Measurements from ENCODE around the gene KSR1.
"Not testable (repeated sequence)": the region's sequence is repeated elsewhere in the genome, so short reads cannot be mapped to it uniquely, and the experiment has no call there.

Gene KSR1

GRCh38 chr17:27455236-27455913, 873 bp upstream of the KSR1 start:
- no peak for DNase-seq

GRCh38 chr17:27456681-27457359, 572 bp downstream of the KSR1 start:
- DNase-seq: no peak

GRCh38 chr17:27457360-27457715, 1.1 kb downstream of the KSR1 start:
- no peak for DNase-seq

- peak; percentile 69 for DNase-seq
These were observed 1.7 kb downstream of the KSR1 start for GRCh38 chr17:27457731-27458523.

- DNase-seq: no peak
These were observed 2.3 kb downstream of the KSR1 start for GRCh38 chr17:27458524-27458908.

- DNase-seq: no peak
These were observed 3.2 kb downstream of the KSR1 start for GRCh38 chr17:27459433-27459832.

GRCh38 chr17:27460196-27460725, 4.0 kb downstream of the KSR1 start:
- no peak for DNase-seq

- DNase-seq: no peak
These were observed 5.1 kb downstream of the KSR1 start for GRCh38 chr17:27461192-27461859.

- no peak for DNase-seq
These were observed 5.9 kb downstream of the KSR1 start for GRCh38 chr17:27462149-27462548.

- no peak for DNase-seq
These were observed 6.5 kb downstream of the KSR1 start for GRCh38 chr17:27462714-27463113.

- DNase-seq: no peak
These were observed 7.0 kb downstream of the KSR1 start for GRCh38 chr17:27463235-27463677.

- DNase-seq: not testable (repeated sequence)
These were observed 7.8 kb downstream of the KSR1 start for GRCh38 chr17:27464019-27464418.

GRCh38 chr17:27464431-27464830, 8.2 kb downstream of the KSR1 start:
- DNase-seq: no peak

- DNase-seq: not testable (repeated sequence)
These were observed 9.6 kb downstream of the KSR1 start for GRCh38 chr17:27465875-27466274.

GRCh38 chr17:27466376-27466742, 10.1 kb downstream of the KSR1 start:
- DNase-seq: no peak

- no peak for DNase-seq
These were observed 10.6 kb downstream of the KSR1 start for GRCh38 chr17:27466743-27467375.

- no peak for DNase-seq
These were observed 13.0 kb downstream of the KSR1 start for GRCh38 chr17:27469256-27469655.

GRCh38 chr17:27471321-27472269, 15.3 kb downstream of the KSR1 start:
- no peak for DNase-seq

- no peak for DNase-seq
These were observed 17.0 kb downstream of the KSR1 start for GRCh38 chr17:27473190-27473747.

GRCh38 chr17:27473748-27474609, 17.7 kb downstream of the KSR1 start:
- DNase-seq: no peak
